Stimulated activated CD8-positive, alpha-beta memory T cell treated with anti-CD3 and anti-CD28 coated beads, Interleukin-7, amount 100 ng/mL, for 1 hour (primary cell): ENCODE results near the gene ZNF93.
"Not testable (repeated sequence)": the region's sequence is repeated elsewhere in the genome, so short reads cannot be mapped to it uniquely, and the experiment has no call there.

Source experiments
- DNase-seq, 2 donors: peaks; one replicate each; pipeline ENCODE4 v3.0.0-alpha.2; 2020; ENCODE audit warnings: low read depth in 2 of 2

ZNF93 gene

DNA sequence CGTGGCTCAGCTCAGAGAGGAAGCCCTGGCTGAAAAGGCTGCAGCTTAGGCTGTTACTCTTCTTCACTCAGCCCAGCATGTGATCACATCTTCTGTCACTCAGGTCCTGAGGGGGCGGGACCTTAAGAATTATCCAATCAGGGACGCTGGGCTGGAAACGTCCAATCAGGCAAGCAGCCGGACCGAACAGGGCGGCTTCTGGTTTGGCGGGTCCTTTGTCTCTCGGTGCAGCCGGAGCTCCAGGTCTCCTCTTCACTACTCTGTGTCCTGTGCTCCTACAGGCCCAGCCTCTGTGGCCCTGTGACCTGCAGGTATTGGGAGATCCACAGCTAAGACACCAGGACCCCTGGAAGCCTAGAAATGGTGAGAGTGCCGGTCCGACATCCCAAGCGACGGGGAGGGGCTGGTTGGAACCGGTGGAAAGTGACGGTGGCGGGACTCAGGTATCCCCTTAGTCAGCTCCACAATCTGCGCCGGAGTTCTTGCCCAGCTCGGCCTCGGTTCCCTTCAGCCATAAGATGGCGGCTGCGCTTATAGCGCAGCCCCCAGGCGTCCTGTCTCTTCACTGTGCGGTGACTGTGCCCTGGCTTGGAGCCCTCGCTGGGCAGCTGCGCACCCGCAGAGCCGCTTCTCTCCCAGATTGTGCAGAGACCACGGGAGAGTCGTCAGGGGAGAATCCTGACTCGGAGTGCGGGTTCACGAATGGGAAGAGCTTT lies at the start of gene ZNF93:
Gene ZNF93 (plus strand): TSS at position 218 of the 716 bp plus-strand sequence. CDS start 143 bp downstream, at position 361.
- peak; percentile 76 to 77 for DNase-seq

DNA sequence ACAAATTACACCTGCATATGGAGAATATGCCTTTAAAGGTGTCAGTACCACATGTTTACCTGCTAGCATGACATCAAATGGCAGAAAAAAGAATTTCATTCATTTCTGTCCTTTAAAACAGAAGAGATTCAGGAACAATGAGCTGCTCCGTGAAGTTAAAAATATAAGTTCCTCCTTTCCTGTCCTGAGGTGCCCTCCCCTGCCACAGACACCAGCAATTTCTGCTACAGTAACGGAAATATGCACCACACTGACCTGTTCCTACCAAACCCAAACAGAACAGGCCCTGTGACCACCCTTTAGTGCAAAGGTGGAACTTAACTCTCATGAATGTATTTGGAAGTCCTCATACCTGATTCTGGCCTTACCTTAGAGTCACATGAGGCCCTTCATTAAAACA lies 49.0 kb upstream of the ZNF93 start:
- not testable (repeated sequence) for DNase-seq

DNA sequence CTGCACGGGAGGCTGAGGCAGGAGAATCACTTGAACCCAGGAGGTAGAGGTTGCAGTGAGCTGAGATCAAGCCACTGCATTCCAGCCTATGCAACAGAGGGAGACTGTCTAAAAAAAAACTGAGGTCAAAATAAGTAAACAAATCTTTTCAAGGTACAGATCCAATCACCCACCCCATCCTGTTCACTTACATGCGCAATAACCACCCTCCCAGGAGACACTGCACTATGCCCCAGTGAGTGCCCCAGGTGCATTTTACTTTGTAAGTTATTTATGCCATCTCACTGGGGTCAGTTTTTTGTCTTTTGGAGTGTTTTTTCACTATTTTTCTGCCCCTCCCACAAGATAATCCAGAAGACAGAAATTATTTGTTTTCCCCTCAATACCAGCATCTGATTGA lies 42.0 kb upstream of the ZNF93 start:
- DNase-seq, result no peak

DNA sequence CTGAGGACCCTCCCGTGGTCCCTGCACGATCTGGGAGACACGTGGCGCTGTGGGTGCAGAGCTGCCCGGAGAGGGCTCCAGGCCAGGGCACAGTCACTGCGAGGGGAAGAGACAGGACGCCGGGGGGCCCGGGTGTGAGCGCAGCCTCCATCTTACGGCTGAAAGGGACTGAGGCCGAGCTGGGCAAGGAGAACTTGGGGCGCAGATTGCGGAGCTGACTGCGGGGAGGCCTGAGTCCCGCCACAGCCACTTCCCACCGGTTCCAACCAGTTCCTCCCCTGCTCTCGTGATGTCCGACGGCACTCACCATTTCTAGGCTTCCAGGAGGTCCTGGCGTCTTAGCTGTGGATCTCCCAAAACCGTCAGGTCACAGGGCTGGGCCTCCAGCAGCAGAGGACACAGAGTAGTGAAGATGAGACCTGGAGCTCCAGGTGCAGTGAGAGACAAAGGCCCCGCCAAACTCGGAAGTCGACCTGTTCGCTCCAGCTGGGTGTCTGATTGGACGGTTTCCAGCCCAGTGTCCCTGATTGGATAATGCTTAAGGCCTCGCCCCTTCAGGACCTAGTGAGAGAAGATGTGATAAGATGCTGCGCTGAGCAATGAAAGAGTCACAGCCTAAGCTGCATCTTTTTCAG lies 39.9 kb upstream of the ZNF93 start:
- peak in 1 of 2 donors; percentile 8 for DNase-seq

DNA sequence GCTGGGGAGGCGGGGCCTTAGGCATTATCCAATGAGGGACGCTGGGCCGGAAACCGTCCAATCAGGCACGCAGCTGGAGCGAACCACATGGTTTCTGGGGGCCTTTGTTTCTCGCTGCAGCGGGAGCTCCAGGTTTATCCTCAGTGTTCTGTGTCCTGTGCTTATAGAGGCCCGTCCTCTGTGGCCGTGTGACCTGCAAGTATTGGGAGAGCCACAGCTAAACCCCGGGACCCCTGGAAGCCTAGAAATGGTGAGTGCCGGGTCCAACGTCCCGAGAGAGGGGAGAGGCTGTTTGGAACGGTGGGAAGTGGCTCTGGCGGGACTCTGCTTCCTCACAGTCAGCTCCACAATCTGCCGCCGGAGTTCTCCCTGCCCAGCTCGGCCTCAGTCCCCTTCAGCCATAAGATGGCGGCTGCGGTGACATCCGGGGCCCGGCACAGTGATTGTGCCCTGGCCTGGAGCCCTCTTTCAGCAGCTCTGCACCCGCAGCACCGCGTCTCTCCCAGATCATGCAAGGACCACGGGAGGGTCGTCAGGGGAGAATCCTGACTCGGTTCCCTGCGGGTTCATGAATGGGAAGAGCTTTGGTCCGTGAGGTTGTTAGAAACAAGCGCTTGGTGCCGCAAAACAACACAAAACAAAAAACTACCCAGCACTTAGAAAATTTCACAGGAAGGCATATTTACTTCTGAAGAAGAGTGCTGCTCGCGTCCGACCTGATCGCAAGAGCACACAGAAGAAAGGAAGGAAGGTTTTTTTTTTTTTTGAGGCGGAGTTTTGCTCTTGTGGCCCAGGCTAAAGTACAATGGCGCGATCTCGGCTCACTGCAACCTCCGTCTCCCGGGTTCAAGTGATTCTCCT lies 34.8 kb upstream of the ZNF93 start, which contains the start of gene ZNF253:
Gene ZNF253 (plus strand): TSS at position 133 of the 861 bp plus-strand sequence. CDS start 115 bp downstream, at position 248.
- DNase-seq, result peak; percentile 85 to 91

DNA sequence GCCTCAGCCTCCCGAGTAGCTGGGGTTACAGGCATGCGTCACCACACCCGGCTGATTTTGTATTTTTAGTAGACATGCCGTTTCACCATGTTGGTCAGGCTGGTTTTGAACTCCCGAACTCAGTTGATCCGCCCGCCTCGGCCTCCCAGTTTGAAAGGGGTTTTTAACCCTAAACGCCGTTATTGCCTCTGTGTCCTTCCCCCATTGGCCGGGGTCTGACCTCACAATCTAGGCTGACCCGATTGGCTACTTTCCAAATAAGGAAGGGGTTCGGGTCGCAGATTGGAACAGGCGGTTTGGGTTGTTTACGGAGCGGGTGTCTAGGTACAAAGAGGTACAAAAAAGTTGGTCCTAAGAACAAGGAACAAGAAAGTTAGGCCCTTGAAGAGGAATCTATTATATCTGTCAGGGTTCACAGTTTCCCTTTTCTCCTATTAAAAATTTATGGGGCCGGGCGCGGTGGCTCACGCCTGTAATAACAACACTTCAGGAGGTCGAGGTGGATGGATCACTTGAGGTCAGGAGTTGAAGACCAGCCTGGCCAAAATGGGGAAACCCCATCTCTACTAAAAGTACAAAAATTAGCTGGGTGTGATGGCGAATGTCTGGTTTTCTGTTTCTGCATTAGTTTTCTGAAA lies 34.0 kb upstream of the ZNF93 start:
- peak in 1 of 2 donors; percentile 4 for DNase-seq

DNA sequence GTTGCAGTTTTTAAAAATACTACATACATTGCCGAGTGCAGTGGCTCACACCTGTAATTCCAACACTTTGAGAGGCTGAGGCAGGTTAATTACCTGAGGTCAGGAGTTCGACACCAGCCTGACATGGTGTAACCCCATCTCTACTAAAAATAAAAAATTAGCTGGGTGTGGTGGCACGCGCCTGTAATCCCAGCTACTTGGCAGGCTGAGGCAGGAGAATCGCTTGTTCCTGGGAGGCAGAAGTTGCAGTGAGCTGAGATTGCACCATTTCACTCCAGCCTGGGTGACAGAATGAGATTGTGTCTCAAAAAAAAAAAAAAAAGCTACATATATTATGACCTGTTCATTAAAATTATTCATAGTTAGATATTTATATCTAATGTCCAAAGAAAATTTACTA lies 30.7 kb upstream of the ZNF93 start:
- DNase-seq, result not testable (repeated sequence)

DNA sequence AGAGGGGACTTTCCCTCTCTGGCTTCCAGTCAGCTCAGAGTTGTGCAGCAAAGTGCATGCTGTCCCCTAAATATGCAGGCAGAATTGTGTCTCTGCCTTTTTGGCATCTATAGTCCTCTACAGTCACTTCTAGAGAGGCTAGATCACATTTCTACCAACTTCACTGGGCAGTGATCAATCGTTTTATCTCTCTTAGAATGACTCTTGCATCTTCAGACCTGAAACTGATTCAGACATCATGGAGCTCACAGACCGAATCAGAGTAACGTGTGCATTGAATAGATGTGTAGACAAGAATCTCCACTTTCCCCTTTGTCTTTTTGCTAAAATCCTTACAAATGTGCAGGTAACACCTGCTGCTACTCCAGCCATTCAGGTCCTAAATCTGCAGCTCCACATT lies 28.8 kb upstream of the ZNF93 start:
- DNase-seq, result no peak

DNA sequence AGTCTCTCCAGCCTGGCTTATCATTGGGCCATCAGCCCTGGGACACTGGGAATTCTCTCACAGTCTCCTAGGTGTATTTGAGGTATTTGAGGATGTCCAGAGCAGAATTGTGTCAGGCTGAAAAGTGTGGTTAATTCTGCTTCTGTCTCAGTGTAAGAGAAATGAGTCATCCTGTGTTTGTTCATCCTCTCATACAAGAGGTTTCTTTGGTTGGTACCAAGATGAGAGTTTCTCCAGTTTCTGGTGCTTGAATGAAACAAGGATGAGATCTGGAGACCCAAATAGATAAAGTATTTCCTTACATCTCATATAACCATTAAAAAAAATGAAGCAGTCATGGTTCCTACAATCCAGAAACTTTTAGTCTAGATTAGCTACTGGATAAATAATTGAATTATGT lies 27.4 kb upstream of the ZNF93 start:
- no peak for DNase-seq

DNA sequence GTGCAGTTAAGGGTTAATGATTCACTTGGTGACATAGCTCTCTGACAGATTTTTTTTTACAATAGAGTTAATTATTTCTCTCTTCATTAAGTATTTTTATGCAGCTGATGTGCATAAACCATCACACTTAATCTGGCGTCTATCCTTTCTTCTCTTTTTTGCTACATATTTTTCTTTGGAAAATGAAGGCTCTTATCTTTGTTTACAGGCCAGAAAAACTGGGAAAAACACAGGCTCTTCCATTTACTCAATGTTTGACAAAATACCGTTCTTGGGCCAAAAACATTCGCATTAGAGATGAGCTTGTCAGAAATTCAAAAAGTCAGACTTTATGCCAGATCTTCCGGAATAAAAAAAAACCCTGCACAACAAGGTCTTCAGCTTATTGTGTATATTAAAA lies 23.0 kb upstream of the ZNF93 start:
- no peak for DNase-seq

DNA sequence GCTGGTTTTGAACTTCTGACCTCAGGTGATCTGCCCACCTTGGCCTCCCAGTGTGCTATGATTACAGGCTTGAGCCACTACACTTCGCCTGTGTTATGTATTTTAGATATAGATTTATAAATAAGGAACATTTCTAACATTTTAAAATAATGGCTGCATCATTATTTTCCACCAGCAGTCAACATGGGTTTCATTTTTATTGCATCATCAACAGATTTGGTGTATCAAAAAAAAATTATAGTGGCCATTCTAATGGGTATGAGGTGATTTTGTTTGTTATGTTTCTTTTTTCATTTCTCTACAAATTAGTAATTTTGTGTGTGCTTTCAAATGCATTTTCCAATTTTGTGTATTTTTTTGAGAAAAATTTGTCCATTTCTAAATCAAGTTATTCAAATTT lies 16.2 kb upstream of the ZNF93 start:
- no peak for DNase-seq

DNA sequence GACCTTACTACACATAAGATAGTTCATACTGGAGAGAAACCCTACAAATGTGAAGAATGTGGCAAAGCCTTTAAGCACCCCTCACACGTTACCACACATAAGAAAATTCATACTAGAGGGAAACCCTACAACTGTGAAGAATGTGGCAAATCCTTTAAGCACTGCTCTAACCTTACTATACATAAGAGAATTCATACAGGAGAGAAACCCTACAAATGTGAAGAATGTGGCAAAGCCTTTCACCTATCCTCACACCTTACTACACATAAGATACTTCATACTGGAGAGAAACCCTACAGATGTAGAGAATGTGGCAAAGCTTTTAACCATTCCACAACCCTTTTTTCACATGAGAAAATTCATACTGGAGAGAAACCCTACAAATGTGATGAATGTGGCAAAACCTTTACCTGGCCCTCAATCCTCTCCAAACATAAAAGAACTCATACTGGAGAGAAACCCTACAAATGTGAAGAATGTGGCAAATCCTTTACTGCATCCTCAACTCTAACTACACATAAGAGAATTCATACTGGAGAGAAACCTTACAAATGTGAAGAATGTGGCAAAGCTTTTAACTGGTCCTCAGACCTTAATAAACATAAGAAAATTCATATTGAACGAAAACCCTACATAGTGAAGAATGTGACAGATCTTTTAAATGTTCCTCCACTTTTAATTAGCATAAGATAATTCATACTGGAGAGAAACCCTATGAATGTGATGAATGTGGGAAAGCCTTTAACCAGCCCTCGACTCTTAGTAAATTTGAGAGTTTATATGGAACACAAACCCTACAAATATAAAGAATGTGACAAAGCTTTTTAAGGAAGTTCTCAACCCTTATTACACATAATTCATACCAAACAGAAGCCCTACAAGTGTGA lies 8.4 kb upstream of the ZNF93 start:
- not testable (repeated sequence) for DNase-seq

DNA sequence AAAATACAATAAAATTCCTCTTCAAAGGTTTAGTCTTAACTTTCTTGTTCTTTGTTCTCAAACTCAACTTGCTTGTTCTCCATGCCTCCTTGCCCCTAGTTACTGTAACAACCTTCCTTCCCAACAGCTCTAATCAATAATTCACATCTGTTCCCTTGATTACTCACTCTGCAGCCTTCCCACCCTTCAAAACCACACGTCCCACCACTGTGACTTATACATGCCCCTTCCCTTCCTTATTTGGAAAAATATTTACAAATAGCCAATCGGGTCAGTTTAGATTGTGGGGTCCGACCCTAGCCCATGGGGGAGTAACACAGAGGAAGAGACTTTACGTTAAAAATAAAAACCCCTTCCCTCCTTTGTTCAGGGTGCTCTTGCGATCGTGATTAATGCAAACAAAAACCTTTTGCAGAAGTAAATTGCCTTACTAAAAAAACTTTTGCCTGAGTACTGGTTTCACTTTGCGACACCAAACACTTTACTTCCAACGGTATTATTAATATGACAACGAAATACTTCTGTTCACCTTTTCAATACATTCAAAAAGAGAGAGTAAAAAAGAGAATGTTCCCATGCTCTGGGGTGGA lies 512 bp upstream of the ZNF93 start:
- no peak for DNase-seq

DNA sequence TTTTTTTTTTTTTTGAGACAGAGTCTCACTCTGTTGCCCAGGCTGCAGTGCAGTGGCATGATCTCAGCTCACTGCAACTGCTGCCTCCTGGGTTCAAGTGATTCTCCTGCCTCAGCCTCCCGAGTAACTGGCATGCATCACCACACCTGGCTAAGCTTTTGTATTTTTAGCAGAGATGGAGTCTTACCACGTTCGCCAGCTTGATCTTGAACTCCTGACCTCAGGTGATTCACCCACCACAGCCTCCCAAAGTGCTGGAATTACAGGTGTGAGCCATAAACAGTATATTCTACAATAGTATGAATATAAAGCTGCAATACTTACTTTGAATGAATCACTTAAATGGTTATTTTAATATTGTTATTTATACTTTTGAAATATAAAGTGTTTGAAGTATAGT lies 6.8 kb downstream of the ZNF93 start:
- DNase-seq, result not testable (repeated sequence)

DNA sequence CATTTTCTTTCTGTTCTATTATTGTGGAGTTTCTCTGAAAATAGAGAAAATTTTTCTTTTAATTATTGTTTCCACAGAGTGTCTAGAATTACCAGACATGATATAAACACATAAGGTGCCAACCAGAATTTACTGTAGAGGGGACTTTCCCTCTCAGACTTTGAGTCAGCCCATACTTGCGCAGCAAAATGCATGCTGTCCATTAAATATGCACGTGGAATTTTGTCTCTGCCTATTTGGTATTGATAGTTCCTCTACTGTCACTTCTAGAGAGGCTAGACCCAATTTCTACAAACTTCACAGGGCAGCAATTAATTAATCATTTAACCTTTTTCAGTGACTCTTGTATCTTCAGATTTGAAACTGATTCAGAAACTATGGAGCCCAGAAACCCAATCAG lies 8.9 kb downstream of the ZNF93 start:
- DNase-seq, result no peak

DNA sequence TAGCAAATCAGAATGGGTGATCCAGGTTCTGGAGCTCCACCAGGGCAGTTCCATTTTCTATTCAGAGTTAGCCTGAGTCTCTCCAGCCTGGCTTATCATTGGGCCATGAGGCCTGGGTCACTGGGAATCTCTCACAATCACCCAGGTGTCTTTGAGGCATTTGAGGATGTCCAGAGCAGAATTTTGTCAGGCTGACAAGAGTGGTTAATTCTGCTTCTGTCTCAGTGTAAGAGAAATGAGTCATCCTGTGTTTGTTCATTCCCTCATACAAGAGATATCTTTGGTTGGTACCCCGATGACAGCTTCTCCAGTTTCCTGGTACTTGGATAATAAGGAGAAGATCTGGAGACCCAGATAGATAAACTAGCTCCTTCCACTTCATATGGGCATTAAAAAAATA lies 10.4 kb downstream of the ZNF93 start:
- no peak for DNase-seq

DNA sequence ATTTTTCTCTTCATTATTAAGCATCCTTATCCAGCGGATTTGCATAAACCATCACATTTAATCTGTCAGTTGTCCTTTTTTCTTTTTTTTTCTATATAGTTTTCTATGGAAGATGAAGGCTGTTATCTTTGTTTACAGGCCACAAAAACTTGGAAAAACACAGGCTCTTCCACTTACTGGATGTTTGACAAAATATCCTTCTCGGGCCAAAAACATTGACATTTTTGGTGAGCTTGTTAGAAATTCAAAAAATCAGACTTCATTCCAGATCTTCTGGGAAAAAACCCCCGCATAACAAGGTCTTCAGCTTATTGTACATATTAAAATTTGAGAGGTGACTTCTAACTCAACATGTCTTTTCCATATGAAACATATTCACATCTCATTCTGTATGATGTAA lies 13.8 kb downstream of the ZNF93 start:
- DNase-seq, result no peak

DNA sequence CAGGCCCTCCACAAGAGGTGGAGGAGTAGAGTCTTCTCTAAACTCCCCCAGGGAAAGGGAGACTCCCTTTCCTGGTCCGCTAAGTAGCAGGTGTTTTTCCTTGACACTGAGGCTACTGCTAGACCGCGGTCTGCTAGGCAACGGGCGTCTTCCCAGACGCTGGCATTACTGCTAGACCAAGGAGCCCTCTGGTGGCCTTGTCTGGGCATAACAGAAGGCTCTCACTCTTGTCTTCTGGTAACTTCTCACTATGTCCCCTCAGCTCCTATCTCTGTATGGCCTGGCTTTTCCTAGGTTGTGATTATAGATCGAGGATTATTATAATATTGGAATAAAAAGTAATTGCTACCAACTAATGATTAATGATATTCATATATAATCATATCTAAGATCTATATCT lies 29.7 kb downstream of the ZNF93 start:
- DNase-seq, result not testable (repeated sequence)

DNA sequence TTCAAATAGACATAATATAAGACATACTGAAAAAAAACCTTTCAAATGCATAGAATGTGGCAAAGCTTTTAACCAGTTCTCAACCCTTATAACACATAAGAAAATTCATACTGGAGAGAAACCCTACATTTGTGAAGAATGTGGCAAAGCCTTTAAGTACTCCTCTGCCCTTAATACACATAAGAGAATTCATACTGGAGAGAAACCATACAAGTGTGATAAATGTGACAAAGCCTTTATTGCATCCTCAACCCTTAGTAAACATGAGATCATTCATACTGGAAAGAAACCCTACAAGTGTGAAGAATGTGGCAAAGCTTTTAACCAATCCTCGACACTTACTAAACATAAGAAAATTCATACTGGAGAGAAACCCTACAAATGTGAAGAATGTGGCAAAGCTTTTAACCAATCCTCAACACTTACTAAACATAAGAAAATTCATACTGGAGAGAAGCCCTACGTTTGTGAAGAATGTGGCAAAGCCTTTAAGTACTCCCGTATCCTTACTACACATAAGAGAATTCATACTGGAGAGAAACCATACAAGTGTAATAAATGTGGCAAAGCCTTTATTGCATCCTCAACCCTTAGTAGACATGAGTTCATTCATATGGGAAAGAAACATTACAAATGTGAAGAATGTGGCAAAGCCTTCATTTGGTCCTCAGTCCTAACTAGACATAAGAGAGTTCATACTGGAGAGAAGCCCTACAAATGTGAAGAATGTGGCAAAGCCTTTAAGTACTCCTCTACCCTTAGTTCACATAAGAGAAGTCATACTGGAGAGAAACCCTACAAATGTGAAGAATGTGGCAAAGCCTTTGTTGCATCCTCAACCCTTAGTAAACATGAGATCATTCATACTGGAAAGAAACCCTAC lies 32.9 kb downstream of the ZNF93 start:
- not testable (repeated sequence) for DNase-seq

DNA sequence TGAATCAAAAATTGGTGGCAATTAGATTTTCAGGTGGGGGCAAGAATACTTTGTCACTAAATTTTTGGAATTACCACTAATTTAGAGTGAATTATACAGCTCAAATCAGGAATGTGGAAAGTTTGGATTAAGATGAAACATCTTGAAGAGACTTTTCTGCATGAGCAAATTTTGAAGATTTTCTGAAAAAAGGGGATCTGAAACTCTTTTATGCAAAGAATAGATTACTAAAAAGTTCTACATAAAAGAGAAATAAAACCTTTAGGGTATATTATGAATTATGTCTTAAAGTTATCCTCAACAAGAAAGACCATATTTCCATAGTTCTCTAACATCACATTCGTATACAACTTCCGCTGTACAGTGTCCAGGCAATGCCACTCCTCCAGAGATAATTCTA lies 36.7 kb downstream of the ZNF93 start:
- DNase-seq, result no peak
